Left lobe of liver (tissue), 2 donors: ENCODE measurements around the gene HIGD1C. TPM values are rescaled to one million over a fixed set of nuclear protein-coding genes. Genes with fewer than 3 reads are reported as not detected.
"Not testable (repeated sequence)": the region's sequence is repeated elsewhere in the genome, so short reads cannot be mapped to it uniquely, and the experiment has no call there.

Experiments used
- ATAC-seq: fragments of 200-7000 bp; cut with Tn5 transposase; one replicate; pipeline ENCODE4 v1.9.1; 2020; ENCODE audit warnings: mild to moderate bottlenecking, moderate library complexity
- DNase-seq: peaks from one replicate; pipeline ENCODE4 v3.0.0-alpha.2; 2020; ENCODE audit warnings: low spot score
- total RNA-seq: library from RNA; stranded (reverse); gene quantifications from one replicate; pipeline ENCODE4 v1.2.1, GENCODE V29; 2021
- donor health status: DM: no; HTN: no; CAD: no; lungs with moderate emphysema.
- donor health status: DM: no; HTN: yes; CAD: no.

Gene HIGD1C
- total RNA-seq, 1 donor from 2014 or later, result not detected

- DNase-seq (no peak), ATAC-seq (peak; percentile 13)
Measured at GRCh38 chr12:50933459-50934124, 18.8 kb upstream of the HIGD1C start.

- no peak for DNase-seq
Measured at GRCh38 chr12:50934371-50934851, 17.9 kb upstream of the HIGD1C start.

GRCh38 chr12:50934981-50935807, 17.1 kb upstream of the HIGD1C start:
- peak; percentile 62 for ATAC-seq
- peak; percentile 57 for DNase-seq

More at GRCh38 chr12:50934371-50934851, 17.9 kb upstream of the HIGD1C start:
- peak; percentile 5 for ATAC-seq

GRCh38 chr12:50936821-50937530, 15.4 kb upstream of the HIGD1C start:
- no peak for ATAC-seq
- DNase-seq, result no peak

GRCh38 chr12:50937653-50938052, 14.7 kb upstream of the HIGD1C start:
- DNase-seq, result no peak
- no peak for ATAC-seq

GRCh38 chr12:50947933-50948626, 4.3 kb upstream of the HIGD1C start:
- ATAC-seq (no peak), DNase-seq (no peak)

- no peak for ATAC-seq
- no peak for DNase-seq
Measured at GRCh38 chr12:50948798-50949197, 3.5 kb upstream of the HIGD1C start.

- ATAC-seq, result peak; percentile 32
- no peak for DNase-seq
Measured at GRCh38 chr12:50949801-50950302, 2.5 kb upstream of the HIGD1C start.

GRCh38 chr12:50951112-50951511, 1.2 kb upstream of the HIGD1C start:
- ATAC-seq (peak; percentile 80), DNase-seq (no peak)

- DNase-seq (no peak), ATAC-seq (no peak)
Measured at GRCh38 chr12:50953047-50953446, 703 bp downstream of the HIGD1C start.

- DNase-seq, ATAC-seq: not testable (repeated sequence)
Measured at GRCh38 chr12:50954789-50955188, 2.4 kb downstream of the HIGD1C start.

GRCh38 chr12:50955288-50955687, 2.9 kb downstream of the HIGD1C start:
- no peak for DNase-seq
- ATAC-seq, result no peak

GRCh38 chr12:50955697-50956096, 3.4 kb downstream of the HIGD1C start:
- no peak for ATAC-seq
- DNase-seq, result no peak

GRCh38 chr12:50960130-50960529, 7.8 kb downstream of the HIGD1C start:
- DNase-seq, result no peak
- no peak for ATAC-seq

- ATAC-seq, result no peak
Measured at GRCh38 chr12:50961708-50962107, 9.4 kb downstream of the HIGD1C start.

GRCh38 chr12:50964432-50964831, 12.1 kb downstream of the HIGD1C start:
- ATAC-seq (no peak), DNase-seq (no peak)

More at GRCh38 chr12:50961708-50962107, 9.4 kb downstream of the HIGD1C start:
- DNase-seq, result no peak

GRCh38 chr12:50971946-50972345, 19.6 kb downstream of the HIGD1C start:
- ATAC-seq, result peak; percentile 85

GRCh38 chr12:50979369-50980052, 27.2 kb downstream of the HIGD1C start:
- ATAC-seq, result no peak
- DNase-seq, result no peak

More at GRCh38 chr12:50971946-50972345, 19.6 kb downstream of the HIGD1C start:
- DNase-seq, result no peak

- ATAC-seq (peak; percentile 82), DNase-seq (no peak)
Measured at GRCh38 chr12:50980545-50980944, 28.2 kb downstream of the HIGD1C start.
